Suprapubic skin (tissue), 3 donors: Measurements from ENCODE around the gene TRIM43B.
"Not testable (repeated sequence)": the region's sequence is repeated elsewhere in the genome, so short reads cannot be mapped to it uniquely, and the experiment has no call there.

Source experiments
- POLR2A ChIP-seq, 2 donors: fragments of 450-650 bp; IDR thresholded peaks; one replicate each; pipeline ENCODE4 v1.6.1; 2017; ENCODE audit warnings: antibody characterized with exemption in 2 of 2, mild to moderate bottlenecking in 2 of 2, moderate library complexity in 2 of 2
- TF ChIP-seq, protein P1 (sequence below), 2 donors: fragments of 200-600 bp in 1 of 2; fragments of 450-650 bp in 1 of 2; sonication (generic) in 1 of 2; IDR thresholded peaks; one replicate each; pipeline ENCODE4 v1.5.1; 2016 to 2019; ENCODE audit warnings: antibody characterized with exemption in 2 of 2, mild to moderate bottlenecking in 1 of 2, moderate library complexity in 1 of 2

DNA sequence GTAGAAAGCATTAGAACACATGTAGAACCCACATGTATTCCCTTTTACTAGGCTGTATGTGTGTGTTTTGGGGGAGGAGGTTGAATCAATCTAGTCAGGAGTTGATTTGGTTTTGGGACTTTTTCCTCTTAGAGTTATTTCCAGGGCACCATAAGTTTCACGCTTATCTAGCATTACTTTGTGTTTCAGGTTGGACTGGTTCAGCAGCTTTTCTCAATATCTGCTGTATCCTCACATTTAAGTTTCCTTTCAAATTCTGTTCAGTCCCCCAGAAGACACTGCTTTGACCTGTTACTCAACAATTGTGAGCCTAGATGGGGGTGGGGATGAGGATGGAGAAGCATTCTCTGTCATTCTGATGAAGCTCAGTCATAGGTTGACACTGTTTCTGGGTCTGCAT, 7.5 kb upstream of the TRIM43B start:
- TF ChIP-seq POLR2A (IDR thresholded peaks at IDR 0.05), result not testable (repeated sequence)
- TF ChIP-seq, protein P1, sequence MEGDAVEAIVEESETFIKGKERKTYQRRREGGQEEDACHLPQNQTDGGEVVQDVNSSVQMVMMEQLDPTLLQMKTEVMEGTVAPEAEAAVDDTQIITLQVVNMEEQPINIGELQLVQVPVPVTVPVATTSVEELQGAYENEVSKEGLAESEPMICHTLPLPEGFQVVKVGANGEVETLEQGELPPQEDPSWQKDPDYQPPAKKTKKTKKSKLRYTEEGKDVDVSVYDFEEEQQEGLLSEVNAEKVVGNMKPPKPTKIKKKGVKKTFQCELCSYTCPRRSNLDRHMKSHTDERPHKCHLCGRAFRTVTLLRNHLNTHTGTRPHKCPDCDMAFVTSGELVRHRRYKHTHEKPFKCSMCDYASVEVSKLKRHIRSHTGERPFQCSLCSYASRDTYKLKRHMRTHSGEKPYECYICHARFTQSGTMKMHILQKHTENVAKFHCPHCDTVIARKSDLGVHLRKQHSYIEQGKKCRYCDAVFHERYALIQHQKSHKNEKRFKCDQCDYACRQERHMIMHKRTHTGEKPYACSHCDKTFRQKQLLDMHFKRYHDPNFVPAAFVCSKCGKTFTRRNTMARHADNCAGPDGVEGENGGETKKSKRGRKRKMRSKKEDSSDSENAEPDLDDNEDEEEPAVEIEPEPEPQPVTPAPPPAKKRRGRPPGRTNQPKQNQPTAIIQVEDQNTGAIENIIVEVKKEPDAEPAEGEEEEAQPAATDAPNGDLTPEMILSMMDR (IDR thresholded peaks at IDR 0.05), result not testable (repeated sequence)
